ENCODE results near the gene TMEM217. TPM values are rescaled to one million over a fixed set of nuclear protein-coding genes. Genes with fewer than 3 reads are reported as not detected.
"Not testable (repeated sequence)": the region's sequence is repeated elsewhere in the genome, so short reads cannot be mapped to it uniquely, and the experiment has no call there.

The TMEM217 gene
- total RNA-seq, 1 experiment from 2014 or later, result 0.12 TPM

- not testable (repeated sequence) for DNase-seq (ENCODE audit: low spot score)
Measured at GRCh38 chr6:37185949-37186720, 71.8 kb downstream of the TMEM217 start.

- no peak for DNase-seq (ENCODE audit: low spot score)
Measured at GRCh38 chr6:37182736-37183590, 75.0 kb downstream of the TMEM217 start.

GRCh38 chr6:37180610-37181009, 77.3 kb downstream of the TMEM217 start:
- not testable (repeated sequence) for DNase-seq (ENCODE audit: low spot score)

- no peak for DNase-seq (ENCODE audit: low spot score)
Measured at GRCh38 chr6:37180075-37180474, 77.9 kb downstream of the TMEM217 start.

- no peak for DNase-seq (ENCODE audit: low spot score)
Measured at GRCh38 chr6:37177935-37178517, 79.9 kb downstream of the TMEM217 start.

GRCh38 chr6:37177077-37177934, 80.6 kb downstream of the TMEM217 start:
- no peak for DNase-seq (ENCODE audit: low spot score)

- no peak for DNase-seq (ENCODE audit: low spot score)
Measured at GRCh38 chr6:37176268-37177076, 81.5 kb downstream of the TMEM217 start.

GRCh38 chr6:37175332-37176267, 82.3 kb downstream of the TMEM217 start:
- no peak for DNase-seq (ENCODE audit: low spot score)

GRCh38 chr6:37174515-37175331, 83.2 kb downstream of the TMEM217 start:
- DNase-seq (ENCODE audit: low spot score), result no peak

GRCh38 chr6:37174196-37174514, 83.8 kb downstream of the TMEM217 start:
- no peak for DNase-seq (ENCODE audit: low spot score)

GRCh38 chr6:37173493-37174195, 84.3 kb downstream of the TMEM217 start:
- DNase-seq (ENCODE audit: low spot score), result no peak

GRCh38 chr6:37172912-37173492, 84.9 kb downstream of the TMEM217 start:
- no peak for DNase-seq (ENCODE audit: low spot score)

GRCh38 chr6:37171970-37172812, 85.8 kb downstream of the TMEM217 start:
- peak; percentile 93 for DNase-seq (ENCODE audit: low spot score)

- DNase-seq (ENCODE audit: low spot score), result no peak
Measured at GRCh38 chr6:37171201-37171969, 86.6 kb downstream of the TMEM217 start.

- DNase-seq (ENCODE audit: low spot score), result no peak
Measured at GRCh38 chr6:37170273-37171200, 87.4 kb downstream of the TMEM217 start.
